GM21423 (cell line): Measurements from ENCODE around the gene NTN4.
"Not testable (repeated sequence)": the region's sequence is repeated elsewhere in the genome, so short reads cannot be mapped to it uniquely, and the experiment has no call there.

Experiments used
- ATAC-seq: cut with Tn5 transposase; IDR thresholded peaks from one replicate; pipeline ENCODE4 v1.9.1; 2021; ENCODE audit warnings: mild to moderate bottlenecking, moderate library complexity; ENCODE audit not compliant: unreplicated experiment

NTN4 gene

DNA sequence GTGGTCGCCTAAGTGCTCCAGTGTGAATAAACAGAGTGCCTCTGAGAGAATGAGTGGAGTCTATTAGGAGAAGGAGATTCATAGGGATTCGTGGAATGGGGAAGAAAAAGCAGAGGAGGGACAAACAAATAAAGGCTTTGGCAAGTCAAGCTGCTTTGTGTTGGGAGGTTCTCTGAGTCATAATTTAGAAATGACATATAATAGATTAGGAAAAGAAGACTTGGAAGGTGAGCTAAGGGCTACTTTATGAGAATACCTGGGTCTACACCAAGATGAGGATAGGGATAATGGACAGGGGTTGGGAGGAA, 6.4 kb upstream of the NTN4 start:
- ATAC-seq = no peak

- no peak for ATAC-seq
Observed at GRCh38 chr12:95796225-95796981, 5.8 kb upstream of the NTN4 start.

DNA sequence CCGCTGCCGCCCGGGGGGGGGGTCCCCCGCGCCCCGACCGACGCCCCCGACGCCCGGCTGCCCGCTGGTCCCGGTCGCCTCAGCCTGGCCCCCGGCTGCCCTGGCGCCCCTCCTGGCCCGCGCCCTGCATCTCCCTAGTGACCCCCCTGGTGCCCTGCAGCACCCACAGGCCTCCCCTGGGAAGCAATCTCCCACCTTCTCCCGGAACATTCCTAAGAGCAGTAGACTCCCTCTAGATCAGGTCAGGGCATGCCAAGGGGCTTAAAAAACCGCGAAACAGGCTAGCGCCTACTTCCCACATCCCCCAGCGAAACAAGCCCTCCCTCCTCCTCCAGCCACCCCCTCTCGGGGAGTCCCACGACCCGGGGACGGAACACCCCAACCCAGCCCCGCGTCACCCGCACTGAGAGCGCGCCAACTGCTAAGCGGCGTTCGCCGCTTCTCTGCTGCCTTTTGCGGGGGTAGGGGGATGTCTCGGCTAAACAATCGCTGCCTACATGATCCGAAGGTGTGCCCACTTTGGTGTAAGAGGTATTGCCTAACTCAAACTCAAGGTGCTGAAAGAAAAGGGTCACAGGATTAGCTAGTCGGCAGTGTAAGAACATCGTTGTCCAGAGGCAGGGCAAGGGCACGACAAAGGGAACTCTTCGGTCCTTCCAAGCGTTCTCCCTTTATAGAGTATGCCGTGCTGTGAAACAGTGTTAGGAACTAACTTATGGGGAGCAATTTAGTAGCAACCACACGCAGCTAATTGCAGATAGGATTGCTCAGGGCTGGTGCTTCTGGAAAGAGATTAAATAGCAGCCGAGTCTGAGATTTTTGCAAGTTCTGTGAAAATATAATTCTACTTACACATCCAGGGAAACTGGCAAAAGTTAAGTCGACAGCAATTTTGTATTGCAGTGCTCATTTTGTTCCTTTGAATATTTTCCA, 619 bp upstream of the NTN4 start:
- no peak for ATAC-seq

DNA sequence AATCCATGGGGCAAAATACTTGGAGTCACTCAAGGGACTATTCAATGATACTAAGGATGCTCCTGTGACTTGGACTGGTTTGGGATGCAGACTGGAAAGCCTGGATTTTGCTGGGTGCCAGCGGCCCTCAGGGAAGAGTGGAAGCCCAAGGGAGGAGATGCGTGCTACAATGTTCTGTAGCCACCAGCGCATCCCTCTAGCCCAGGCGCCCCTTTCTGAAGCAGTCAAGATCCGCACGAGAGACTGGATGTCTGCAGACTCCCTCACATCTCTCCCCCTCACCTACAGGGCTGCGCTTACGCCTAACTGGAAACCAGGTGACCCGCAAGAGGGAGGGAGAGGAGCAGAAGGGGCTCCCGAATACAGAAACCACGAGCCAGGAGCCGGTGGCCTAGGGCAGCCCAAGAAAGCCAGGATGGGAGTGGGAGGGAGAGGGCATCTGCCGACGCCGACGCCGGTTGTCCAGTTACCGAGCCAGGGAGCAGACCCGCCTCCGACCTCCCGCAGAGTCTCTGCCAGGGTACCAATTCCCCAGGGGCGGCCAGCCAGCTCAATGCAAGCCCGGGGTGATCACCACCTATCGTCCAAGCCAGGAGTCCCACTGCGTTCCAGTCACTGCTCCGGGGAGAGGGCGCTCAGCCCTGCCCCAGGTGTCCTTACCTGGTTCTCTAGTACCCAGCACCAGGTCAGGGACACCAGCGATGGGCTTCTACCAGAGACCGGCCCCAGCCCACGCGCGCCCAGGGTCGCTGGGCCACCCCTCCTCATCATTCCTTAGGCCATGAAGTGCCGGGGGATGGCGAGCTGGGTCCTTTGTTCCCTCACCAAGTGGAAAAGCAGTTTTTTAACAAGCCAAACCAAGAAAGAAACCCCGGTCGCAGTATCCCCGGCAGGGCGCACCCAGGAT, 1.2 kb downstream of the NTN4 start:
- no peak for ATAC-seq

DNA sequence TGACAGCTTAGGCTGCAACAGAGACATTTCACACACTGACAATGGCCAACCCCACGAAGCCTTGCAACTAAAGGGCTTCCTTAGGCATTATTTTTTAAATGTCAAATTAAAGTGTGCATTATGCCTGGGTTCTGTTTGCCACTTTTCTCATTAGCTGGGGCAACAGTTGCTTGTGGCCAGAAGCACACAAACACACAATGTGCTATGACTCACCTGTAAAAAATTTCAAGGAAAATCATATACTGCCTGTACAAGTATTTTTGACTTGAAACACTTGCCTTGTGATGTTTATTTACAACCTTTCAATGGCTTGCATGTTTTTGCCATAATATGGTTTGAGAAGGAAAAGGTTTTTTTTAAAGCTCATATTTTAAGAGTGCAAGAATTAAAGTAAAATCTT, 1.9 kb downstream of the NTN4 start:
- no peak for ATAC-seq

DNA sequence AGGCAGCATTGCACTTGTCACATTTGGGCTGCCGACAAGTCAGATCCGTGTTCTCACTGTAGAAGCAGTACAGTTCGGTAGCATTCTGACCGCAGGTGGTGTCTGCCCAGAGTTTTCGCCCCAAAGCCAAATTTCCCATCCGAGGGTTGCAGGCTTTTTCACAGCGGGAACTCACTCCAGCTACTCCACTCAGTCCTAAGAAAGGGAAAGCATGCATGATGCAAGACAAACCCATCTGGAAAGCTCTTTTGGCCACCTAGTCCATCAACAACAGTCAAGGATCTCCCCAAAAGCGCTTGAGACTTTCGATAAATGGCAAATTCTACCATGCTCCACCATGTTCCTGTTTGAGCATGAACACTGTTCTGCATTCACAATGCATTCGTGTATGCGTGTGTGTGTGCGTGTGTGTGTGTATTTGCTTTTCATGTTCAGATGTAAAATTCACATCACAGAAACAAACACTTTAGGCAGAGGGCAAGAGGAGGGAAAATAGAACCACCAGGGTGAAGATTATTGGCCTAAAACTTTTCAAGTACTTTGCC, 3.2 kb downstream of the NTN4 start:
- no peak for ATAC-seq

DNA sequence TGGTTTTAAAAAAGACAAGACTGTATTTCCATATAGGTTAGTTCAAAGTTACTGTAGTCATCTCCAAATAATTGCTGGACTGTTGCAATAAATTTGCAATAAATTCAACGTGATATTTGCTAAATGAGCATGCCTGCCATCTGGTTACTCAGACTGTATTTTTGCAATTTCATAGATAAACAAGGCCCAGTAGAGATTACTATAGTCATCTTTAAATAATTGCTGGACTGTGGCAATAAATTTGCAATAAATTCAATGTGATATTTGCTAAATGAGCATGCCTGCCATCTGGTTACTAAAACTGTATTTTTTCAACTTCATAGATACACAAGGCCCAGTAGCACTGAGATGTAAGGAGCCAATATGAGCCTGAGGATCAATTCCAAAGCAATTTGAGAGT, 5.6 kb downstream of the NTN4 start:
- ATAC-seq = no peak

DNA sequence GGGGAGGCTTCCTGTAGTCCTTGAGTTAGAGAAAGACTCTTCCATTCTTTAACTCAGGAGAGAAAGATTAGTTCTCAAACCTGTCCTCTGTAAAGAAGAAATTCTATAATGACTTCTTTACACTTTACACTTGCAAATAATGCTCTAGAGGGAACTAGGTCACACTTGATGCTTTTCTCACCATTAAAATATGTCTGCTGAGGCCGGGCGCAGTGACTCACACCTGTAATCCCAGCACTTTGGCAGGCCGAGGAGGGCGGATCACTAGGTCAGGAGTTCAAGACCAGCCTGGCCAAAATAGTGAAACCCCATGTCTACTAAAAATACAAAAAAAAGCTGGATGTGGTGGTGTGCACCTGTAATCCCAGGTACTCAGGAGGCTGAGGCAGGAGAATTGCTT, 6.3 kb downstream of the NTN4 start:
- no peak for ATAC-seq

DNA sequence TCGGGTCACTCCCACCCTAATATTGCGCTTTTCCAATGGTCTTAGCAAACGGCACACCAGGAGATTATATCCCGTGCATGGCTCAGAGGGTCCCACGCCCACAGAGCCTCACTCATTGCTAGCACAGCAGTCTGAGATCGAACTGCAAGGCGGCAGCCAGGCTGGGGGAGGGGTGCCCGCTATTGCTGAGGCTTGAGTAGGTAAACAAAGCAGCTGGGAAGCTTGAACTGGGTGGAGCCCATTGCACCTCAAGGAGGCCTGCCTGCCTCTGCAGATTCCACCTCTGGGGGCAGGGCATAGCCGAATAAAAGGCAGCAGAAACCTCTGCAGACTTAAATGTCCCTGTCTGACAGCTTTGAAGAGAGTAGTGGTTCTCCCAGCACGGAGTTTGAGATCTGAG, 15.1 kb downstream of the NTN4 start:
- not testable (repeated sequence) for ATAC-seq

- ATAC-seq = no peak
Observed at GRCh38 chr12:95774311-95775045, 16.1 kb downstream of the NTN4 start.

DNA sequence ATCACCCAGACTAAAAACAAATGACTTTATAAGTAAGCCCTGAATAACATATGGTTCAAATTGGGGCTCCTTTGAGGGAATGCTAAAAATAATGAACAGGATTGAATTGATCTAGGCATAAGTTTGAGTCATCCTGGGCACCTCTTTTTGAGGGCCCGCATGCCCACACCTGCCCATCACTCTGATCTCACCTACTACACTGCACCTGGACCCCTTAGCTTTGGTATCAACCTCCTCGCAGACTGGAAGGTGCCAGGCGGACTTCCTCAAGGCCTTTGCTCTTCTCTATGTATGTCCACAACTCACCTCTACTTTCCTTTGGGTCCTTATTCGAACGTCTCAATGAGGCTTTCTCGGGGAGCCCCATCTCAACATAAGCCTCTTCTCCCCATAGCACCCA, 17.2 kb downstream of the NTN4 start:
- no peak for ATAC-seq

- ATAC-seq = no peak
Observed at GRCh38 chr12:95767703-95768102, 22.9 kb downstream of the NTN4 start.

GRCh38 chr12:95766356-95767019, 24.1 kb downstream of the NTN4 start:
- ATAC-seq = no peak

DNA sequence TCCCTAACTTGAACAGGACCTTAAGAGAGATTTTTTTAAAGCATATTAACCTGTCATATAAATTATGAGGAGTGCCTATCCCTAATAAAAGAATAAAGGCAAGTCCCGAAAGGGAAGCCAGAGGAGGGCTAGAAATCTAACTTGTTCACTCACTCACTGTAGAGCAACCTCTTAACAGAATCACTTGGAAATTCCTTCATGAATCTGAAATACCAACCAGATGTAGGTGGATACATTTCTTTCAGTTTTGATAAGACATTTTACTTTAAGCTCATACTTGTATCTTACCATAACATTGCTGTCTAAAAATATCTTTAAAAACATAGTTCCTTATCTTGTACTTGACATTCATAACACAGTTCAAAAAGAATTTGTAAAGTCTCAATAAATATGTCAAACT, 25.7 kb downstream of the NTN4 start:
- ATAC-seq = no peak

- no peak for ATAC-seq
Observed at GRCh38 chr12:95763809-95764253, 26.7 kb downstream of the NTN4 start.

GRCh38 chr12:95762123-95762785, 28.3 kb downstream of the NTN4 start:
- no peak for ATAC-seq

GRCh38 chr12:95760371-95760770, 30.2 kb downstream of the NTN4 start:
- no peak for ATAC-seq

DNA sequence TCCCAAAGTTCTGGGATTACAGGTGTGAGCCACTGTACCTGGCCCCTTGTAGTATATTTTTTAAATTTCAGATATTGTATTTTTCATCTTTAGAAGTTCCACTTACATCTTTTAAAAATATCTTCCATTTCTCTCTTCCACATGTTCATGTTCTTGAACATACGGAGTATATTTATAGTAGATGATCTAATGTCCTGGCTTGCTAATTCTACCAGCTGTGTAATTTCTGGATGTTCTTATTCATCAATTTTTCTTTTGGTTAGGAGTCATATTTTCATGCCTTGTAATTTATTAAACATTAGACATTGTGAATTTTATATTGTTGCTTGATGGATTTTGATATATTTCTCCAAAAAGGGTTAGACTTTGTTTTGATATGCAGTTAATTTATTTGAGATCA, 30.8 kb downstream of the NTN4 start:
- ATAC-seq = no peak

DNA sequence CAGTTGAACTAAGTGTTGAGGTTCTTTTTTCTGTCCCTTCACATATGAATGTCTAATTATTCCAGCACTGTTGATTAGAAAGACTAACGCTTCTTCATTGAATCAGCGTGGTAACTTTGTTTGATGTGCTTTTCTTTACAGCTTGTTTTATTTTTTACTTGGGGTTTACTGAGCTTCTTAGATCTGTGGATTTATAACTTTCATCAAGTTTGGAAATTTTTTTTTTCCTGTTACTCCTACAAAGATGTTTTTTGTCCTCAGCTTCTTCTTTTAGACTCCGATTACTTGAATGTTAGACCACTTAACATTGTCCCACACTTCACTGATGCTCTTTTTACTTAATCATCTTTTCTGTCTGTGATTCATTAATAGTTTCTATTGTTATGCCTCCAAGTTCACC, 31.5 kb downstream of the NTN4 start:
- no peak for ATAC-seq
